ENCODE measurements around the gene PGM2.
"Not testable (repeated sequence)": the region's sequence is repeated elsewhere in the genome, so short reads cannot be mapped to it uniquely, and the experiment has no call there.

The PGM2 gene

DNA sequence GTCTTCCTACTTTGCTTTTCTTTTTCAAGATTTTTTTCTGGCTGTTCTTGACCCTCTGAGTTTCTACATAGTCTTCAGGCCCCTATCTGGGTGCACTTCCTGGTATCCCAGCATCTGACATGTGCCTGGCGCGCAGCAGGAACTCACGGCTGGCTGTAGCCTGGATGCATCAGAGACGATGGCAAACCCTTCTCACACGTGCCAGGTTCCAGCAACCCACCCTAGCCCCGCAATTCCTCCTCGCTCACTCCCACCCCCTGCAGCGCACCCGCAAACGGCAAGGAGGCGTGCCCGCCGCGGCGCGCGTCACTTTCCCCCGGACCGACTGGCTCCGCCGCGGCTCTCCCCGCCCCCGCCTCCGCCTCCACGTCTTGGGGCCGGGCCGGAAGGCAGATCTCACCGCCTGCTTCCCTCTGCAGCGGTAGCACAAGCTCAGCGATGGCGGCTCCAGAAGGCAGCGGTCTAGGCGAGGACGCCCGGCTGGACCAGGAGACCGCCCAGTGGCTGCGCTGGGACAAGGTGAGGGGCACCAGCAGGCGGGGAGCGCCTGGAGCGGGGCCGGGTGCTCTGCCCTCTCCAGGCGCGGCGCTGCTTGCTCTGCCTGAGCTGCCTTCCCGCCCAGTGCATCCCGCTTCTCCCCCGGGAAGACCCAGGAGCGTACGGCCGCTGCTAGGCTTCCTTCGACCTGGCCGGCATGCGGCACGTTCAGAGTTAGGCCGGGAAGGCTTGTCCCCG, at the start of gene PGM2:
TSS of gene PGM2 (plus strand) at position 392 of the 735 bp plus-strand sequence. CDS start at position 439, 47 bp downstream.
- peak; percentile 66 to 82 (median 67) for DNase-seq (ENCODE audit: low read depth in 2 of 3, low spot score in 2 of 3)

DNA sequence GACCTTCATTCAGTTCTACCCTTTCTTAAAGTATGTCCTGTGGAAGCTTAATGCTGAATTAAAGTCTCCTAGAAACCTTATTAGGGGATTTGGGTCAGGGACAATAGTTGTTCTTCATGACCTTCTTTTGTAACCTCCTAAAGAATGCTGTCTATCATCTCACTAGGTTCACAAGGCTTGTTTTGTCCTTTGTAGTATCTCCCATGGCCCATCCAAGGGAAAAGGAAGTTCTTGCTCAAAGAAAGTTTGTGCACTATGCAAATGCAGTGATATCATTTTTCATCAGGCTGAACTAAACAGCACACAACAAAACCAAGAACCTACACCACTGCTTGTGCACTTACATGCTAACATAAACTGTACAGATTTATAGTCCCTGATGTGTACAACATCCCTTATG, 46.6 kb upstream of the PGM2 start:
- no peak for DNase-seq (ENCODE audit: low read depth in 2 of 3, low spot score in 2 of 3)

DNA sequence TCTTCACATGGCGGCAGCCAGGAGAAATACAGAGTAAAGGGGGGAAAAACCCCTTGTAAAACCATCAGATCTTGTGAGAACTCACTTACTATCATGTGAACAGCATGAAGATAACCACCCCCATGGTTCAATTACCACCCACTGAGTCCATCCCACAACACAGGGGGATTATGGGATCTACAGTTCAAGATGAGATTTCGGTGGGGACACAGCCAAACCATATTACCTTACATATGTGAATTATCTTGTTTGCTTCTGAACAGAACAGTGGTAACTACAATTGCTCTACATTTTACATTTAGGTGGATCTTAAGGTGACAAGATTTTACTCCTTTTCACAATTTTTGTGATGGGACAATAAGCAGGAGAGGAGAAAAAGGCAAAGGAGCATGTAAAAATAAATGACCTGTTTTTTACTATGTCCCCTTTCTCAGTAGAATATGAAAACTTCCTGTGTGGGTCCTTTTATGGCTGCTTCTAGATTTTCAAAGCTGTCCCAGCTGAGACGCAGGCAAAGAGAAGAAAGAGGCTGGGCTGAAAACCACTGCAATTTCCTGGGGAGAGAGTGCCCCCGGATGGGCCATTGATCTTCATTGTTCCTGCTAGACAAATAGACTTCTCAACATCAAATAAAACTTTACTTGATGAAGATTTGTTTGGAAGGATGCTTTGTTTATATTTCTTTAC, 45.9 kb upstream of the PGM2 start:
- no peak for DNase-seq (ENCODE audit: low read depth in 2 of 3, low spot score in 2 of 3)

DNA sequence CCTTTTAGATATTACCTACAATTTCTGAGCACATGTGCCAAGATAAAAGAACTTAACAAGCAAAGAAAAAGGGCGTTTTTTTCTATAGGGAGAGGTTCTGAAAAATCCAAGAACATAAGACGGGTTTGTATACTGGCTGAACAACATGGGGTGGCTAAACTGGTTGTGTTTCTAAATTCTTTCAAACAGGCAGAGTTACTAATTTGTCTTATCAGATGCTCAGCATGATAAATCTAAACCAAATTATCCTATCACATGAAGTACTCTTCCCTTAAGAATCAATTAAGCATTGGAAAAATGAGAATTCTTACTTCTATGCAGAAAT, 45.4 kb upstream of the PGM2 start:
- DNase-seq (ENCODE audit: low read depth in 2 of 3, low spot score in 2 of 3), result no peak

DNA sequence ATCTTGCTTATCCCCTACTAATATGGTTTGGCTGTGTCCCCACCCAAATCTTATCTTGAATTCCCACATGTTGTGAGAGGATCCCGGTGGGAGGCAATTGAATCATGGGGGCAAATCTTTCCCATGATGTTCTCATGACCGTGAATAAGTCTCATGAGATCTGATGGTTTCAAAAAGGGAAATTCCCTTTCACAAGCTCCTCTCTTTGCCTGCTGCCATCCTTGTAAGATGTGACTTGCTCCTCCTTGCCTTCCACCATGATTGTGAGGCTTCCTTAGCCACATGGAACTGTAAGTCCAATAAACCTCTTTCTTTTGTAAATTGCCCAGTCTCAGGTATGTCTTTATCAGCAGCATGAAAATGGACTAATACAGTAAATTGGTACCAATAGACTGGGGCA, 40.2 kb upstream of the PGM2 start:
- not testable (repeated sequence) for DNase-seq (ENCODE audit: low read depth in 2 of 3, low spot score in 2 of 3)

DNA sequence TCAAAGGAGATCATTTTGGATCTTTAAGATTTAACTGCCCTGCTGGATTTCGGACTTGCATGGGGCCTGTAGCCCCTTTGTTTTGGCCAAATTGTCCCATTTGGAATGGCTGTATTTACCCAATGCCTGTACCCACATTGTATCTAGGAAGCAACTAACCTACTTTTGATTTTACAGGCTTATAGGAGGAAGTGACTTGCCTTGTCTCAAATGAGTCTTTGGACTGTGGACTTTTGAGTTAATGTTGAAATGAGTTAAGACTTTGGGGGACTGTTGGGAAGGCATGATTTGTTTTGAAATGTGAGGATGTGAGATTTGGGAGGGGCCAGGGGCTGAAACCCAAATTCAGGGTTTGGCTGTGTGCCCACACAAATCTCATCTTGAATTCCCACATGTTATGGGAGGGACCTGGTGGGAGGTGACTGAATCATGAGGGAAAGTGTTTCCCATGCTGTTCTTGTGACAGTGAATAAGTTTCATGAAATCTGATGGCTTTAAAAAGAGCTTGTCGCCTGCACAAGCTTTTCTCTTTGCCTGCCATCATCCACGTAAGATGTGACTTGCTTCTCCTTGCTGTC, 38.5 kb upstream of the PGM2 start:
- not testable (repeated sequence) for DNase-seq (ENCODE audit: low read depth in 2 of 3, low spot score in 2 of 3)

DNA sequence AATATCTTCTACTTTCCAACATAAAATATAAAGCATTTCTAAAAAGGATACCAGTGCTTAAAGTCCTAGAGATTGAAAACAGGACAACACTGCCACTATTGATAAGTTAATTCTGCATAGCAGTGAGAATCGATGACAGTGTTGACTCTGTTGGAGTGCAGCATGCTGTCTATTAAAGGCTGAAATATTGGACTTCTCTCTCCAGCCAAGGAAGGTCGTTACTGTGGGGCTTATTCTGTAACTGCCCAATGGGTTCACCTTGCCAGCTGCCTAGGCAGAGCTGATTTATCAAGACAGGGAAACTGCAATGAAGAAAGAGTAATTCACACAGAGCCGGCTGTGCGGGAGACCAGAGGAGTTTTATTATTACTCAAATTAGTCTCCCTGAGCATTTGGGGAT, 37.7 kb upstream of the PGM2 start:
- no peak for DNase-seq (ENCODE audit: low read depth in 2 of 3, low spot score in 2 of 3)

DNA sequence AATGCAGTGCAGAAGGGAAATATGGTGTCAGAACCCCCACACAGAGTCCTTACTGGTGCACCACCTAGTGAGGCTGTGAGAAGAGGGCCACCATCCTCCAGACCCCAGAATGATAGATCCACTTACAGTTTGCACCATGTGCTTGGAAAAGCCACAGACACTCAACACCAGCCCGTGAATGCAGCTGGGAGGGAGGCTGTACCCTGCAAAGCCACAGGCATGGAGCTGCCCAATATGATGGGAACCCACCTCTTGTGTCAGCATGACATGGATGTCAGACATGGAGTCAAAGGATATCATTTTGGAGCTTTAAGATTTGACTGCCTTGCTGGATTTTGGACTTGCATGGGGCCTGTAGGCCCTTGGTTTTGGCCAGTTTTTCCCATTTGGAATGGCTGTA, 34.2 kb upstream of the PGM2 start:
- DNase-seq (ENCODE audit: low read depth in 2 of 3, low spot score in 2 of 3), result no peak

DNA sequence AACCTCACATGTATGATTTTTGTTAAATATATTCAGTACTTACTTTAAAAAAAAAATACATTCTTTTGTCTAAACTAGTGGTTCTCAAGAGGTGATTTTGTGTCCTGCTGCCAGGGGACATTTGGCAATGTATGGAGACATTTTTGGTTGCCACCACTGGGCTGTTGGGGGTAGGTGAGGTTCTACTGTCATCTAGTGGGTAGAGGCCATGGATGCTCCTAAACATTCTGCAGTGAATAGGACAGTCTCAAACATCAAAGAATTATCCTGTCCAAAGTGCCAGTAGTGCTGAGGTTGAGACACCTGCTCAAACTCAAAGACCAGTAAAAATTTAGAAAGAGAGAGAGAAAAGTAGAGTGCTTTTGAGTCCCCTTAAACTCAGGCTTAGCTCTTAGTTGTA, 32.9 kb upstream of the PGM2 start:
- no peak for DNase-seq (ENCODE audit: low read depth in 2 of 3, low spot score in 2 of 3)

DNA sequence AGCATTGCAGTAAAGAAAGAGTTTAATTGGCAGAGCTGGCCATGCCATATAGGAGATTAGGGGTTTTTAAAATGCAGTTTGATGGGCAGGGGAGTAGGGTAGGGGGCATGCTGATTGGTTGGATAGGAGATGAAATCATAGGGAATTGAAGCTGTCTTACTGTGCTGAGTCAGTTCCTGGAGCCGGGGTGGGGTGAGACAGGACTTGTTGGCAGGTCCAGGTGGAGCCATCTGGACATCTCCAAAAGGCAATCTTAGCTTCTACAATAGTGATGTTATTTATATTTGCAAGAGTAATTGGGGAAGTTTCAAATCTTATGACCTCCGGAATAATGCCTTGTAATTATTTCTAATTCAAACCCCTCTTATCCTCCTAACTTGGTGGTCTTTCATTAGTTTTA, 32.4 kb upstream of the PGM2 start:
- DNase-seq (ENCODE audit: low read depth in 2 of 3, low spot score in 2 of 3), result no peak

DNA sequence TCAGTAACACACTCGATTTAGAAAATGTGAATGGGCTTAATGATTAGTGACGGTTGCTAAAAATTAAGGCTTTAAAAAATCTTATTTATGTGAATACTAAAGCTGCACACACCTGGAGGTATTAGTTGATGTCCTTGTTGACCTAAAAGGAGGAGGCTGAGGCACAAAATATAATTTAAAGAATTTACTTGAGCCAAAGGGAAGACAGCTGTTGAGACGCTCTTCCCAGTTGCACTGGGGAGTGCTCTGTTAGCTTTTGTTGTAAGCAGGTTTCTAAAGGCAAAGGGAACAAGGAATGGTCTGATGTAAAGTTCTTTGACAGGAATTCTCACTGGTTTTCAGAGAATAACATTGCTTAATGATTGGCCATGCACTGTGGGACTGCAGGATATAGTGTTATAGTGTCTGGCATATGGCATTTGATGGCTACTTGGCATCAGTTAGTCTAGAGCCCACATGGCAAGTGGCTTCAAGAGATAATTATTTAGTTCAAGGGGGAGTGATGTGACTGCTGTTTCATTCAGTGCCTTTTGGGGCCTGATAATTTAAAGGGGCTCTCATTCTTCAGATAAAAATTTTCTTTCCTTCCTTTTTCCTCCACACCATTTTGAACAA, 30.8 kb upstream of the PGM2 start:
- no peak for DNase-seq (ENCODE audit: low read depth in 2 of 3, low spot score in 2 of 3)

DNA sequence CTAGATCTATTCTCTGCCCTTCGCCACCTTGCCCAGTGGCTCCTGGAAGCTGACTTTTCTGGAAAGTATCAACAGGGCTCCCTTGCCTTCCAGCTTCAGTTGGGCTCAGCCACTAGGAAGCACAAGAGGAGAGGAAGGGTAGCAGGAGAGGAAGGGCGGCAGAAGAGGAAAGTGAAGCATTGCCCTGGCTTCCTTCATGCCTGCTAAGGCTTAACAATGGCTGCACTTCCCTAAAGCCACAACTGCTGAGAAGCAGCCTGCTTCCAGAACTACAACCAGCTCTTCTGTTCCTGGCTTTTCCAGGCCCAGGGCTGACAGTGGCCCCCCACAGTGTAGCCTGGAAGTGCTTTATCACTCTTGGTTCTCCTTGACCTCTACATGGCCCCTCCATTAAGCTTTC, 29.1 kb upstream of the PGM2 start:
- DNase-seq (ENCODE audit: low read depth in 2 of 3, low spot score in 2 of 3), result no peak

DNA sequence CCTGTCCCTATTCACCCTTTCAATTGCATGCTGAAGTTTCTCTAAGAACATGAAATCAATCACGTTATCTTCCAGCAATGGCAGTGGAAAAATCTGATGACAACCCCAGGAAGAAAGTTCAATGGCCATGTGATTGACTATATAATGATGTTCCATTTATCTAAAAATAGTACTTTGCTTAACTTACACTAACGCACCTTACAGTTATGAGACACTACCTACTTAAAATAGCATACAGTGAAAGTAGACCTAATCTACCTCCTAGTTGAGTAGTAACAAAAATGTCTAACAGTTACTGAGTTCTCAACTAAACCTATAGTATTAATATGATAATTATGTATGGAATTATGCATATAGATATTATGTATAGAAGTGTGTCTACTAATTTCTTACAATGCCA, 28.6 kb upstream of the PGM2 start:
- no peak for DNase-seq (ENCODE audit: low read depth in 2 of 3, low spot score in 2 of 3)

DNA sequence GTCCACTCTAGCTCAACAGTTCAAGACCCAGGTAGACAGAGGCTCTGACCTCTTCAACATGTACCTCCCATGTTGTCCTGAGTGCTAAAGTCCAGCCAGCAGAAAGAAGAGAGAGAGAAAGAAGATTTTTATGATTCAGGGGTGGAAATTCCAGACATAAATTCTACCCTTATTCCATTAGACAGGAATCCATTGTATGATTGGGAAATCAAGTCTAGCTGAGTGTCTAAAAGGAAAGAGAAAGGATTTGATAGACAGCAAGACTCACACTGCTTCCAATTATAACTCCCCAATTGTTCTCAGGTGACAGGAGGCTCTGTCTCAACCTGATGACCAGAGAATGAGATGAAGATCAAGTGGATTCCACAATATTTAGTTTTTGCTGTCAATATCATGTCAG, 27.9 kb upstream of the PGM2 start:
- DNase-seq (ENCODE audit: low read depth in 2 of 3, low spot score in 2 of 3), result no peak

DNA sequence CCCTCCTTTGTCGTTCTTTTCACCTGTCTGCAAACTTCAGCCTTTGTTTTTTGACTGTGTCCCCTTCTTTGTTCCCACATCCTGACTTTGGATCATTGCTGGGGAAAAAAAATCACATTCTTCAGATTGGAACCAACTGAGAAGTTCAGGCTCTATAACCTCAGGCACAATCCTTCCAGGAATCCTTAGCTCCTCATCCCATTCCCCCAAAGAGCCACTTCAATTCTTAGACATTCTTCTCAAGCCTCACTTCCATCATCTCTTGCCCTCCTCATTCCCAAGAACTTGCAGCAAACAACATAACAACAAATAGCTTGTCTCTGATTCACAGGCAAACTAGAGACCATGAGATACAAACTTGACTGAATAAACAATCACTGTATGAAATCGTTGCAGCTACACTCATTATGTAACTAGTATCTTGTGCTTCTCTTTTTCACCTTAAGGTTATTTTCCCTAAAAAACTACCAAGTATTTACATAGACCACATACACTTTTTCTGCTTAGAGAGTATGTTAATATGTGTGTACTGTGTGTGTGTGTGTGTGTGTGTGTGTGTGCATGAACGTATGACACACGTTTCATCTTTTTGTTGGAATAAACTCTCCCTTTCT, 26.4 kb upstream of the PGM2 start:
- DNase-seq (ENCODE audit: low read depth in 2 of 3, low spot score in 2 of 3), result no peak

DNA sequence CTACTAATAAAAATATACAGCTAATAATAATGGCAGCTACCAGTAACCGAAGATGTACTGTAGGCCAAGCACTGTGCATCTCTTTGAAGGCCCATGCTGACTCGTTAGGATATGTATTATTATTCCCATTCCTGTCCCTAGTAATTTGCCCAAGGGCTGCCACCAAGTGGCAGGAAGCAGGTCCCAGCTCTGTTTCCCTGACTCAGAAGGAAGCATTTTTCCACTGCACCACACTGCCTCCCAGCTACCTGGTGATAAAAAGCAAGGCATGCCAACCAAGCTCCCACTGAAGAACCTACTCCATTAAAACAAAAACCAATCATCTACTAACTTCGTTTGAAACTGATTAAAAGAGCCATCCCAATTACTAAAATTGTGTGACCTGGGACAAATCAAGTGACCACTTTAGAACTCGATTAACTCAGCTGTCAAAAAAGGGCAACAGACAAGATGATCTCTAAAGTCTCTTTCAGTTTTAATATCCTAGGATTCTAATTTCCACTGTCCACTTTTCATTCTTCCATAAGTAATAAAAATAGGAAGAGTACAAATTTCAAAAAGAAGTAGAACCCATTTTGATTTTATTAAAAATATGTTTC, 24.3 kb upstream of the PGM2 start:
- DNase-seq (ENCODE audit: low read depth in 2 of 3, low spot score in 2 of 3), result no peak

DNA sequence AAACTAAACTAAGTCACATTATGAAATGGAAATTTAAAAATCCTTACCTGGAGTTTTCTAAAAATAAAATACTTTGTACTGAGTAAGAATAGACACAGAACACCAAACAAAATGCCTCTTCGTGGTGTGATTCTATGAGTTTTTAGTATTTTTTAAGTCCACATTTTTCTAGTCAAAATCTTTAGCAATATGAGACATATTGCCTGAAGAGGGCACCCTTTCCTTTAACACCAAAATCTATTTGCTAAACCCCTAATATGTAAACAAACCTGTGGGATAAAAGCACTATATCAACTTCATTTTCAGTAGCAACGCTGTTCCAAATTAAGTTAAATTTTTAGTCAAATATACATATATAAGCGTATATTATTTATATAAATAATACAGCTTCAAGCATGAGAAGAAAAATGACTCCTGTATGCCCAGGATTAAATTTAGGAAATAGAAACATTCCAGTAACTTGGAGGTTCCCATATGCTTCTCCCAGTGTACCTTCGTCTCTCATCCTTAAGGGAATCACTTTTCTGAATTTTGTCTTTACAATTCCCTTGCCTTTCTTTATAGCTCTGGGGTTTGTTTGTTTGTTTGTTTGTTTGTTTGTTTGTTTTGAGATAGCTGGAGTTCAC, 23.0 kb upstream of the PGM2 start:
- DNase-seq (ENCODE audit: low read depth in 2 of 3, low spot score in 2 of 3), result no peak

DNA sequence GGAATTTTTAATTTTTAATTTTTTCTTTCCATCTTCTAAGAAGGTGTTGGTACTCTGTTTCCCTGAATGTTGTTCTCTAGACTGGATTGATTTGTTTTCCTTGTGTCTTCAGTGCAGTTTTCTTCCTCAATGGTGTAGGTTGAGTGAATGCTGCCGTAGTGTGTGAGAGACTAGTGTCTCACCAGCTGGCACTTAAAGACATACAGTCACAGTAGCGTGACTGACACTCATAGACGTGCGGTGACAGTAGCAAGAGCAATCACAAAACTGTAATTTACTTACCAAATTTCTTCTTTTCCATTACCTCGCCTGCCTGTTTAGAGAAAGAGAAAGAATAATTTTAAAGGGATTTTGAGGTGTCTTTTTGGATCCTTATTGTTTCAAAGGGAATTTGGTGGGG, 21.4 kb upstream of the PGM2 start:
- no peak for DNase-seq (ENCODE audit: low read depth in 2 of 3, low spot score in 2 of 3)

DNA sequence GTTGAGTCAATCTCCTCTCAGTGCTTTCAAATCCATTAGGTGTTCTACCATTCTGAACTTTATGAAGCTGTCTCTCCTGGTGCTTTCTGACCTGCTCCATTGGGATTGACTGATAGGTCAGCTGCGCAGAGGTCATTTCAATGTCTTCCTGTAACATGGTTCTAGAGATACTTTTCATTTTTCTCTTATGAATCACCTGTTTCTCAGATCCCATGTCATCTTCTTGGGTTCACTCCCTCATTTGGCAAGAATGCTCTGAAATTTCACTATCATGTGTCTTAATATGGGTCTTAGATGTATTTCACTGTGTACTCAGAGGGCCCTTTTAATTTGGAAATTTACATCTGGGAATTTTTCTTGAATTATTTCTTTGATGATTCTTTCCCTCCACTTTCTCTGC, 13.8 kb upstream of the PGM2 start:
- DNase-seq (ENCODE audit: low read depth in 2 of 3, low spot score in 2 of 3), result no peak

DNA sequence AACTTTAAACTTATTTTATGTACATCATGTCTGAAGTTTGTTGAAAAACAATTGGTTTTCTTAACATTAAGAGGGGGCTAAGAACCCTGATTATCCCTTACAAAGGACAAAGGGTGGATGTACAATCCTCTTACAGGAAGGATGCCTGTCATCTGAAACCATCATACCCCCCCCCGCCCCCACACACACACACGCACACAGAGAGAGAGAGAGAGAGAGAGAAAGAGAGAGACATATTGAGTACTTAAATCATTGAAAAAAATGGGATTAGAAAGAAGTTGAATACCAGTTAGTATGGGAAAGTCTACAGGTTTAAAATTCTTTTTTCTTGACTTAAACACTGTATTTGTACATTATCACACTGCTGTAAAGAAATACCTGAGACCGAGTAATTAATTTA, 10.9 kb upstream of the PGM2 start:
- DNase-seq (ENCODE audit: low read depth in 2 of 3, low spot score in 2 of 3), result no peak

DNA sequence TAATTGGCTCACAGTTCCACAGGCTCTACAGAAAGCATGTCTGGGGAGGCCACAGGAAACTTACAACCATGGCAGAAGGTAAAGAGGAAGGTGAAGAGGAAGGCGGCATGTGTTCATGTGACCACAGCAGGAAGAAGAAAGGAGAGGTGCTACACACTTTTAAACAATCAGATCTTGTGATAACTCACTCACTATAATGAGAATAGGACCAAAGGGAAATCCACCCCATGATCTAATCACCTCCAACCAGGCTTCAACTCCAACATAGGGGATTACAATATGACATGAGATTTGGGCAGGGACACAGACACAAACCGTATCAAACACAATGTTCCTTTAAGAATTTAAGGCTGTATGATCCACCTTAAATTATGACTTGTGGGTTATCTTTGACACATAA, 10.5 kb upstream of the PGM2 start:
- DNase-seq (ENCODE audit: low read depth in 2 of 3, low spot score in 2 of 3), result no peak

Data from activated CD8-positive, alpha-beta memory T cell treated with anti-CD3 and anti-CD28 coated beads for 48 hours (primary cell).